NT2/D1 (cell line): Measurements from ENCODE around the gene RASA2.
"Not testable (repeated sequence)": the region's sequence is repeated elsewhere in the genome, so short reads cannot be mapped to it uniquely, and the experiment has no call there.

Experiments used
- DNase-seq: peaks from one replicate; pipeline ENCODE4 v3.0.0-alpha.2; 2011; ENCODE audit warnings: low read depth, low spot score
- H3K27me3 ChIP-seq: 2 replicates; pipeline ENCODE4 v1.6.0; 2011; ENCODE audit warnings: mild to moderate bottlenecking; ENCODE audit not compliant: insufficient read length, insufficient read depth
- H3K36me3 ChIP-seq: 2 replicates; pipeline ENCODE4 v1.6.1; 2011; ENCODE audit warnings: mild to moderate bottlenecking, low read length, mixed read lengths; ENCODE audit not compliant: insufficient read depth, insufficient read length
- H3K4me1 ChIP-seq: 2 replicates; pipeline ENCODE4 v1.5.1; 2011; ENCODE audit not compliant: insufficient read depth, insufficient read length
- H3K4me3 ChIP-seq: 2 replicates; pipeline ENCODE4 v1.5.1; 2011; ENCODE audit warnings: low read depth; ENCODE audit not compliant: insufficient read length
- H3K9ac ChIP-seq: 2 replicates; pipeline ENCODE4 v1.6.0; 2011; ENCODE audit warnings: low read depth; ENCODE audit not compliant: insufficient read length
- H3K9me3 ChIP-seq: 2 replicates; pipeline ENCODE4 v1.5.1; 2011; ENCODE audit warnings: mild to moderate bottlenecking, low read length; ENCODE audit not compliant: insufficient read depth
- SUZ12 ChIP-seq: IDR thresholded peaks from 2 replicates; pipeline ENCODE4 v1.6.1; 2011; ENCODE audit not compliant: insufficient read length, insufficient read depth; ENCODE audit errors: extremely low read depth
- YY1 ChIP-seq: IDR thresholded peaks from 2 replicates; pipeline ENCODE4 v1.6.1; 2011; ENCODE audit not compliant: insufficient read length, insufficient read depth
- ZNF274 ChIP-seq: IDR thresholded peaks from 2 replicates; pipeline ENCODE4 v1.6.1; 2011; ENCODE audit warnings: mild to moderate bottlenecking, low read depth, low read length

RASA2 gene

GRCh38 chr3:141529256-141529655 lies 42.4 kb downstream of the RASA2 start:
- DNase-seq, result no peak
- no peak overlapping the region for H3K9ac ChIP-seq
- H3K27me3 ChIP-seq, result no peaks in the 10 kb centered on the region
- no peaks in the 10 kb centered on the region for H3K9me3 ChIP-seq
- TF ChIP-seq SUZ12 (no peak), YY1 (no peak)
- no peaks in the 10 kb centered on the region for H3K36me3 ChIP-seq
- H3K4me1 ChIP-seq, result no peaks in the 10 kb centered on the region
- no peak overlapping the region for H3K4me3 ChIP-seq

GRCh38 chr3:141529717-141530414 lies 43.0 kb downstream of the RASA2 start:
- Histone ChIP-seq H3K9me3 (peaks cover 2% of the 10 kb centered on the region; the same call in 1 of the 2 replicates), H3K27me3 (no peaks in the 10 kb centered on the region), H3K9ac (no peak overlapping the region), H3K4me3 (no peak overlapping the region), H3K4me1 (no peaks in the 10 kb centered on the region), H3K36me3 (peaks cover 3% of the 10 kb centered on the region)
- TF ChIP-seq SUZ12 (no peak), YY1 (no peak), ZNF274 (no peak)
- no peak for DNase-seq

- no peak for DNase-seq
- no peaks in the 10 kb centered on the region for H3K4me1 ChIP-seq
- TF ChIP-seq ZNF274 (no peak), YY1 (no peak), SUZ12 (no peak)
- H3K9ac ChIP-seq, result no peak overlapping the region
- peaks cover 7% of the 10 kb centered on the region; the same call in 1 of the 2 replicates for H3K9me3 ChIP-seq
- no peak overlapping the region for H3K4me3 ChIP-seq
- peaks cover 8% of the 10 kb centered on the region for H3K36me3 ChIP-seq
- H3K27me3 ChIP-seq, result no peaks in the 10 kb centered on the region
These were observed 43.6 kb downstream of the RASA2 start for GRCh38 chr3:141530415-141530768.

GRCh38 chr3:141532609-141533008 lies 45.8 kb downstream of the RASA2 start:
- Histone ChIP-seq H3K4me3 (no peak overlapping the region), H3K36me3 (peaks cover 12% of the 10 kb centered on the region), H3K4me1 (no peaks in the 10 kb centered on the region), H3K27me3 (no peaks in the 10 kb centered on the region), H3K9ac (no peak overlapping the region), H3K9me3 (peaks cover 12% of the 10 kb centered on the region; the same call in 1 of the 2 replicates)
- no peak for TF ChIP-seq ZNF274
- TF ChIP-seq SUZ12, result no peak
- TF ChIP-seq YY1, result no peak
- DNase-seq, result no peak

GRCh38 chr3:141536017-141536416 lies 49.2 kb downstream of the RASA2 start:
- not testable (repeated sequence) for H3K4me1 ChIP-seq, H3K27me3 ChIP-seq, H3K4me3 ChIP-seq, DNase-seq, H3K9ac ChIP-seq
- Histone ChIP-seq H3K9me3 (peaks cover 12% of the 10 kb centered on the region; the same call in 1 of the 2 replicates), H3K36me3 (peaks cover 18% of the 10 kb centered on the region)

GRCh38 chr3:141537856-141538255 lies 51.0 kb downstream of the RASA2 start:
- H3K36me3 ChIP-seq, result peaks cover 25% of the 10 kb centered on the region
- no peaks in the 10 kb centered on the region for H3K4me1 ChIP-seq
- no peak overlapping the region for H3K9ac ChIP-seq
- TF ChIP-seq YY1 (no peak), ZNF274 (no peak), SUZ12 (no peak)
- no peaks in the 10 kb centered on the region for H3K27me3 ChIP-seq
- no peak overlapping the region for H3K4me3 ChIP-seq
- peaks cover 20% of the 10 kb centered on the region; the same call in 1 of the 2 replicates for H3K9me3 ChIP-seq
- DNase-seq, result no peak

- no peak overlapping the region for H3K9ac ChIP-seq
- no peak for DNase-seq
These were observed 51.9 kb downstream of the RASA2 start for GRCh38 chr3:141538568-141539240.

More at GRCh38 chr3:141538568-141539240, 51.9 kb downstream of the RASA2 start:
- Histone ChIP-seq H3K27me3 (no peaks in the 10 kb centered on the region), H3K4me3 (no peak overlapping the region), H3K9me3 (peaks cover 26% of the 10 kb centered on the region; the same call in 1 of the 2 replicates), H3K36me3 (peaks cover 25% of the 10 kb centered on the region), H3K4me1 (no peaks in the 10 kb centered on the region)
- TF ChIP-seq ZNF274 (no peak), SUZ12 (no peak), YY1 (no peak)
